ENCODE results near the gene DCAF15.

The DCAF15 gene

DNA sequence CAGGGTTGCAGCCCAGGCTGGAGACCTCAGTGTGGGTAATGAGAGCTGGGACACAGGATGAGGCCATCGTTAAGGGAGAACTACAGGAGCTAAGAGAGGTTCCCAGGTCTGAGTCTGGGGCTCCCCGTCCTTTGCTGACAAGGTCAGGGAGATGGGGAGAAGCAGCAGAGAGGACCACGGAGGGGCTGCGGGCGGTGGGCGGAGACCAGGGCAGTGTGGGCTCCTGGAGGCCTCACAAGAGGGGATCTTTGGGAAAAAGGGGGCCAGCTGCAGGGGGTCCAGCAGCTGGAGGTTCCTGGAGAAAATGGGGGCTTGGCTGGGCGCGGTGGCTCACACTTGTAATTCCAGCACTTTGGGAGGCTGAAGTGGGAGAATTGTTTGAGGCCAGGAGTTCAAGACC is 37.8 kb downstream of the DCAF15 start:
- Mint-ChIP-seq H3K9me3 (no peaks in the 10 kb centered on the region), H3K4me3 (no peak overlapping the region), H3K36me3 (ENCODE audit: insufficient read depth) (peaks cover 34% of the 10 kb centered on the region), H3K27me3 (no peaks in the 10 kb centered on the region), H3K27ac (peak overlapping the region in 1 of 2 donors; percentile 93), H3K4me1 (ENCODE audit: low read depth in 2 of 2) (peaks cover 43 to 48% of the 10 kb centered on the region in 2 donors)
- DNase-seq (no peak), ATAC-seq (replicated peaks) (no peak)

DNA sequence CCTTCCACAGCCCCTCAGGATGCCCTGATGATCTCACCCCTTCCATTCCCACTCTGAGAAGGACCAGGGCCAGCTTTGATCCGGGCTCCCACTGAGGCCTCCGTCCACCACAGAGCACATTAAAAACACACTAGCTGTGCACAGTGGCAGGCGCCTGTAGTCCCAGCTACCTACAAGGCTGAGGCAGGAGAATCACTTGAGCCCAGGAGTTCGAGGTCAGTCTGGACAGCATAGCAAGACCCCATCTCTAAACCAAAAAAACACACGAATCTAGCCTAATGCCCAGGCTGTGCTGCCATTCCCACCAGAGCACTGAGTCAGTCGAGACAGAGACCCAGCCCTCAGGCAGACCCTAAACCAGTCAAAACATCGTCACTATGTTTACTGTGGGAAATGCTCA is 39.7 kb downstream of the DCAF15 start:
- Mint-ChIP-seq H3K27me3 (no peaks in the 10 kb centered on the region), H3K36me3 (ENCODE audit: insufficient read depth) (peaks cover 35% of the 10 kb centered on the region), H3K9me3 (no peaks in the 10 kb centered on the region), H3K4me3 (no peak overlapping the region), H3K4me1 (ENCODE audit: low read depth in 2 of 2) (peaks cover 33 to 35% of the 10 kb centered on the region in 2 donors), H3K27ac (peak overlapping the region; percentile 65 to 84)
- no peak for DNase-seq
- no peak for ATAC-seq (replicated peaks)

DNA sequence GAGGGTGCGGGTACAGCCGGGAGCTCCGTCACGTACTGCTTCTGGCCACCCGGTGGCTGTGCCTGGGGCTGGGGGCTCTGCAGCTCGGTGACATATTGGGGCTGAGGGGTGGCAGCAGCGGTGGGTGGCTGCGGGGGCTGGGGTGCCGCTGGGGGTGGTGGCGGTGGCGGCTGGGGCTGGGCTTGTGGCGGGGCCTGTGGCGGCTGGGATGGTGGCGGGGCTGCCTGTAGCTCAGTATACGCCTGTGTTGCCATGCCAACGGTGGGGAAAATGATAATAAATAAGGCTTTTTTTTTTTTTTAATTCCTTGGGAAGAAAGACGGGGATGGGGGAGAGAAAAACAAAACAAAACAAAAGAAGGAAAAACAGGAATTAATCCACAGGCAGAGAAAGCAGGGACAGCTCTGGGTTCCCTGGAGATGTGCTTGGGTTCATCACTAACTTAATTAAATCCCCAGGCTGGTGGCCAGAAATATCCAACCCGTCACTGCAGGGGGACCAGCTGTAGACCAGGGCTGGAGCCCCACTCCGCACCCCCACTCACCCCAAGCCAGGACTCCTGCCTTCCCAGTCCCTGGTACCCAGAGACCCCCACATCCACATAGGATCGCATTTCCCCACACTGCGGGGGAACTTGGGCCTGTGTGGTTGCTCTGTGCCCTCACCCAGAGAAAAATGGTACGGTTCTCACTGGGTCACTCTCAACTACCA is 41.4 kb downstream of the DCAF15 start:
- peak; percentile 63 for ATAC-seq (replicated peaks)
- Mint-ChIP-seq H3K36me3 (ENCODE audit: insufficient read depth) (peaks cover 31% of the 10 kb centered on the region), H3K27ac (peak overlapping the region; percentile 58 to 65), H3K4me3 (no peak overlapping the region), H3K9me3 (no peaks in the 10 kb centered on the region), H3K4me1 (ENCODE audit: low read depth in 2 of 2) (peaks cover 23 to 25% of the 10 kb centered on the region in 2 donors), H3K27me3 (no peaks in the 10 kb centered on the region)
- DNase-seq = no peak

DNA sequence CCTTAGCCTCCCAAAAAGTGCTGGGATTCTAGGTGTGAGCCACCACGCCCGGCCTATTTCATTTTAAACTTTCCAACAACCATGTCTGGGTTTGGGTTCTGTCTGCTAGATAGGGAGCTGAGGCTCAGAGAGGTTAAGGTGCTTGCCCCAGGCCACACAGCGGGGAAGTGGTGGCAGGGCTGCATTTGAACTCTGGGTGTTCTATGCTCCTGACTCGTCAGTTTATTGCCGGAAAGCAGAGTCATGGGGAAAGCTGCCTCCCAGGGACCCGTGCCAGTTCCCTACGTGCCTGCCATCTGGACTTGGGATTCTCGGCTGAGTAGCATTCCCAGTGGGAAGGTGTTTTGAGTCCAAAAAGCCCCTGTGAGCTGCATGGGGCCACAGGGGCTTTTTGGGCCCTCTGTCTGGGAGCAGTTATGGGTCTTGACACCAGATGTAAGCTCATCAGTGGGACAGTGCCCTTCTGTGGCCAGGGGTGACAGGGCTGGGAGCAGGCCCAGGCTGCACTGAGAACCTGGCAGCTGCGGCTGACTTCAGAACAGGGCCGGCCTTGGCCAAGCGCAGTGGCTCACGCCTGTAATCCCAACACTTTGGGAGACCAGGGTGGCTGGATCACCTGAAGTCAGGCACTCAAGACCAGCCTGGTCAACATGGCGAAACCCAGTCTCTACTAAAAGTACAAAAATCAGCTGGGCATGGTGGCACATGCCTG is 42.9 kb downstream of the DCAF15 start:
- Mint-ChIP-seq H3K4me3 (no peak overlapping the region), H3K9me3 (no peaks in the 10 kb centered on the region), H3K27ac (peak overlapping the region in 1 of 2 donors; percentile 38), H3K36me3 (ENCODE audit: insufficient read depth) (peaks cover 25% of the 10 kb centered on the region), H3K27me3 (no peaks in the 10 kb centered on the region), H3K4me1 (ENCODE audit: low read depth in 2 of 2) (peaks cover 8 to 11% of the 10 kb centered on the region in 2 donors)
- DNase-seq (no peak), ATAC-seq (replicated peaks) (no peak)

DNA sequence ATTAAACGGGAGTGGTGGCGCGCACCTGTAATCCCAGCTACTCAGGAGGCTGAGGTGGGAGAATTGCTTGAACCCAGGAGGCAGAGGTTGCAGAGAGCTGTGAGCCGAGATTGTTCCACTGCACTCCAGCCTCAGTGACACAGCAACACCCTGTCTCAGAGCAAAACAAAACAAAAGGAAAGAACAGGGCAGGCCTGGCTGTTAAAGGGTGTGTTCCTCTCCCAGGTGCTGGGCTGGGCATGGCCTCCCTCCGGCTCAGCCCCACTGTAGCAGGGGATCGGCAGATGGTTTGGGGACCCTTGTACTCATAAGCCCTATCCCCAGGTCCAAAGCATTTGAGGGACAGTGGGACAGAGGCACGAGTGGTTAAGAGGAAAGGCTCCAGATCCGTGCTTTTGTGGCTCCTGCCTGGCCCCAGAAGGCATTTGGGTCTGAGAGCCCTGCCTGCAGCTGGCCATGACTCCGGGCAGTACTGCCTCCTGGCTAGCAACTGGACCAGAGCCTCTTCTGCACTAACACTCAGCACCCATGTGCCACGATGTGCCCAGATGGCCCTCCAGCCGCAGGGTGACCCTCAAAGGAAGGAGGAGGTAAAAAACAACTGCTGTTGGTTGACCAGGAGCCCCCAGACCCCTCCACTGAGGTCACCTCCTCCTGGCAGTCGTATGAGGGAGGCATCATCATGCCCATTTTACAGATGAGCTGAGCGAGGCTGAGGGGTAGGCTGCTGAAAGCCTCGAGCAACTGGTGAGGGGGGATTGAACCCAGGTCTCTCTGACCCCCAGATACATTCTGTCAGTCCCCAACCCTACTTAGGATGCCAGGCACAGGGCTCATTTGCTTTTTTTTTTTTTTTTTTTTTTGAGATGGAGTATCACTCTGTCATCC is 43.8 kb downstream of the DCAF15 start:
- Mint-ChIP-seq H3K9me3 (no peaks in the 10 kb centered on the region), H3K36me3 (ENCODE audit: insufficient read depth) (peaks cover 25% of the 10 kb centered on the region), H3K4me1 (ENCODE audit: low read depth in 2 of 2) (peaks cover 7 to 9% of the 10 kb centered on the region in 2 donors), H3K4me3 (no peak overlapping the region), H3K27ac (no peak overlapping the region), H3K27me3 (no peaks in the 10 kb centered on the region)
- ATAC-seq (replicated peaks) (no peak), DNase-seq (no peak)

DNA sequence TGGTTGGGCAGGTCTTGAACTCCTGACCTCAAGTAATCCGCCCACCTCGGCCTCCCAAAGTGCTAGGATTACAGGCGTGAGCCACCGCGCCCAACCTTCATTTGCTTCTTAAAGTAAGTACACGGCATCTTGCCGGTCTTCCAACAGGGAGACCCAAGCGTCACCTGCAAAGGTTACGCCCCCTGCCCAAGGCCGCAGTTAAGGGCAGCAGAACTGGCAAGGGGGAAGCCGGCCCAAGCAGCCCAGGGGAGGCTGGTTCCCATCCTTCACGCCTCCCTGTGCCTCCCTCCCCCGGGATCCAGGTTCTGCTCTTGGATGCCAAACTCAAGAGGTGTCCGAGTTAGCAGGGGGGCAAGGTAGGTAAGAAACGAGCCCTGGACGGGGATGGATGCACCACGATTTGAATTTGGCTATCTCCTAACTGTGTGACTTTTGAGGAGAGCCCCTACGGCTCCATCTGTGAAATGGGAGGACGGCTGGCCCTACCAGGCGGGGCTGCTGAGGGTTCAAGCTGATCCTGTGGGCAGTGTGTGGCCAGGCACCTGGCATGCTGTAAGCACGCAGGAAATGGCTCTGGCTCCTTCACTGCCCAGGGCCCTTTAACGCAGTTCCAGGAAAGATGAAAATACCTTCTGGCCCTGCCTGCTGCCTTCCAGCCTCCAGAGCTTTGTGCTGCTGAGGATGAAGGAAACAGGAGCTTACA is 44.8 kb downstream of the DCAF15 start:
- no peak for ATAC-seq (replicated peaks)
- H3K4me3 Mint-ChIP-seq = no peak overlapping the region
- no peak for DNase-seq
- H3K9me3 Mint-ChIP-seq = no peaks in the 10 kb centered on the region
- peaks cover 29% of the 10 kb centered on the region for H3K36me3 Mint-ChIP-seq (ENCODE audit: insufficient read depth)
- H3K27me3 Mint-ChIP-seq = no peaks in the 10 kb centered on the region
- peaks cover 8% of the 10 kb centered on the region in 2 donors for H3K4me1 Mint-ChIP-seq (ENCODE audit: low read depth in 2 of 2)
- H3K27ac Mint-ChIP-seq = no peak overlapping the region

DNA sequence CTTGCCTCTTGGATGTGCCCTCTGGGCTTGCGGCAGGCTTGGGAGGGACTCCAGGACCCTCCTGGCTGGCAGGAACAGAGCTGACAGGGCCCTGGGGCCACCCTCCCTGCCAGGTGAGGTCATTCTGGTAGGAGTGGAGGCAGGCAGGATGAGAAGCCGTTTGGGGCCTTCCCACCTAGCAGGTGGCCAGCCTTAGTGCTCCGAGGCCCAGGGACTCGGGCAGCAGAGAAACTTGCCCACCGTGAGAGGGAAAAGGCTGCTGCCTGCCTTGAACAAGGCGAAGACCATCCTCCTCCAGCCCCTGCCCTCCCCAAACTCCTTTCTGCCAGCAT is 45.3 kb downstream of the DCAF15 start:
- peaks cover 10% of the 10 kb centered on the region in 2 donors for H3K4me1 Mint-ChIP-seq (ENCODE audit: low read depth in 2 of 2)
- DNase-seq (no peak), ATAC-seq (replicated peaks) (no peak)
- peaks cover 33% of the 10 kb centered on the region for H3K36me3 Mint-ChIP-seq (ENCODE audit: insufficient read depth)
- no peaks in the 10 kb centered on the region for H3K27me3 Mint-ChIP-seq
- H3K4me3 Mint-ChIP-seq = no peak overlapping the region
- H3K27ac Mint-ChIP-seq = peak overlapping the region in 1 of 2 donors; percentile 77
- no peaks in the 10 kb centered on the region for H3K9me3 Mint-ChIP-seq

DNA sequence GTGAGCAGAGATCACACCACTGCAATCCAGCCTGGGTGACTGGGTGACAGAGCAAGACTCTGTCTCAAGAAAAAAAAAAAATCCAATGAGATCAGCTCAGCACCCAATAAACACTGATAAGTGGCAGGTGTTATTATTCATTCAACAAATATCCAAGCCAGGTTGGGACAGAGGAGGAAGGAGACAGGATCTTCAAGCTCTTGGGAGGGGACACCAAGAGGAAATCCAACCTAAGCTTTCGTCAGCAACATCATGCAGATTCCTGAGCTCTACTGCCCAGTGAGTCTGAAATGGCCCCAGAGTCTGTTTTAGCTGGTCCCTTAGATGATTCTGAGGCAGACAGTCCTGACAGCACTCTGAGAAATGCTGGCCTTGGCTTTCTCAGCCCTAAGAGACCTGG is 46.1 kb downstream of the DCAF15 start:
- peaks cover 28% of the 10 kb centered on the region for H3K36me3 Mint-ChIP-seq (ENCODE audit: insufficient read depth)
- ATAC-seq (replicated peaks) (no peak), DNase-seq (no peak)
- no peaks in the 10 kb centered on the region for H3K27me3 Mint-ChIP-seq
- no peak overlapping the region for H3K4me3 Mint-ChIP-seq
- H3K4me1 Mint-ChIP-seq (ENCODE audit: low read depth in 2 of 2) = peaks cover 19% of the 10 kb centered on the region in 2 donors
- no peaks in the 10 kb centered on the region for H3K9me3 Mint-ChIP-seq
- H3K27ac Mint-ChIP-seq = peak overlapping the region; percentile 77 to 97

DNA sequence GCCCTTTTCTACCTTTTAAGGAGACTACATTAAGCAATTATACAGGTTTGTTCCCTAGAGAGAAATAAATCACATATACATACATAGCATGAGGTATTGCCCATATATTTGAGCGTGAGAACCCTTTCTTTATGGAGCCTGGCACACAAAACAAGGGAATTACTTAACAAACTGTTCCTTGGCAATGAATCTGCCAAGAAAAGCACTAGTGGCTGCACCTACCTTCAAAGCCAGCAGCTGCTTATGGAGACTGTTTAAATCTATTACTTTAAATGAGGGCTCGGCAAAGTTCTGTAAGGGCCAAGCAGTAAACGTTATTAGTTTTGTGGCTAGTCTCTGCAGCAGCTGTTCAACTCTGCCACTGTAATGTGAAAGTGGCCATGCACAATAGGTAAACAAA is 46.8 kb downstream of the DCAF15 start:
- H3K4me1 Mint-ChIP-seq (ENCODE audit: low read depth in 2 of 2) = peaks cover 20 to 22% of the 10 kb centered on the region in 2 donors

DNA sequence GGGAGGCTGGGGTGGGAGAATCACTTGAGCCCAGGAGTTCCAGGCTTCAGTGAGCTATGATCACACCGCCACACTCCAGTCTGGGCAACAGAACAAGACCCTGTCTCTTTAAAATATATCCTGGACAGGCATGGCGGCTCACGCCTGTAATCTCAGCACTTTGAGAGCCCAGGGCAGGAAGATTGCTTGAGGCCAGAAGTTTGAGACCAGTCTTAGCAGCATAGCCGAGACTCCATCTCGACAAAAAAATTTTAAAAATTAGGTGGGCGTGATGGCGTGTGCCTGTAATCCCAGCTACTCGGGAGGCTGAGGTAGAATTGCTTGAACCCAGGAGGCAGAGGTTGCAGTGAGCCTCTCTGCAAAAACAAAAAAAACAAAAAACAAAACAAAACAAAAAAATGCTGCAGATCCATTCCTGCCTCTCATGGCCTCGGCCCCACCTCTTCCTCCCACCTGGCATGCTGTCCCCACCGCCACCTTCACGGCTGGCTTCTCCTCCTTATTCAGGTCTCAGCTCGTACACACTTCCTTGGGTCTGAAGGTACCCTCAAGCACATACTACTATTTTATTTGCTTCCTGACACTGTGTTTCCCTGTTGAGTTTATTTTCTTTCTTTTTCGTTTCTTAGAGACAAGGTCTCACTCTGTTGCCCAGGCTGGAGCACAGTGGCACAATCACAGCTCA is 48.5 kb downstream of the DCAF15 start:
- Mint-ChIP-seq H3K27ac (peak overlapping the region; percentile 94 to 97), H3K36me3 (ENCODE audit: insufficient read depth) (peaks cover 27% of the 10 kb centered on the region), H3K4me3 (peak overlapping the region in 1 of 2 donors; percentile 39), H3K4me1 (ENCODE audit: low read depth in 2 of 2) (peaks cover 30 to 31% of the 10 kb centered on the region in 2 donors), H3K9me3 (no peaks in the 10 kb centered on the region), H3K27me3 (no peaks in the 10 kb centered on the region)
- ATAC-seq (replicated peaks) = no peak
- no peak for DNase-seq

More for the DNA sequence above, 46.8 kb downstream of the DCAF15 start:
- no peaks in the 10 kb centered on the region for H3K9me3 Mint-ChIP-seq
- H3K36me3 Mint-ChIP-seq (ENCODE audit: insufficient read depth) = peaks cover 23% of the 10 kb centered on the region
- H3K4me3 Mint-ChIP-seq = no peak overlapping the region
- no peak for ATAC-seq (replicated peaks)
- peak overlapping the region in 1 of 2 donors; percentile 97 for H3K27ac Mint-ChIP-seq
- no peak for DNase-seq
- no peaks in the 10 kb centered on the region for H3K27me3 Mint-ChIP-seq

DNA sequence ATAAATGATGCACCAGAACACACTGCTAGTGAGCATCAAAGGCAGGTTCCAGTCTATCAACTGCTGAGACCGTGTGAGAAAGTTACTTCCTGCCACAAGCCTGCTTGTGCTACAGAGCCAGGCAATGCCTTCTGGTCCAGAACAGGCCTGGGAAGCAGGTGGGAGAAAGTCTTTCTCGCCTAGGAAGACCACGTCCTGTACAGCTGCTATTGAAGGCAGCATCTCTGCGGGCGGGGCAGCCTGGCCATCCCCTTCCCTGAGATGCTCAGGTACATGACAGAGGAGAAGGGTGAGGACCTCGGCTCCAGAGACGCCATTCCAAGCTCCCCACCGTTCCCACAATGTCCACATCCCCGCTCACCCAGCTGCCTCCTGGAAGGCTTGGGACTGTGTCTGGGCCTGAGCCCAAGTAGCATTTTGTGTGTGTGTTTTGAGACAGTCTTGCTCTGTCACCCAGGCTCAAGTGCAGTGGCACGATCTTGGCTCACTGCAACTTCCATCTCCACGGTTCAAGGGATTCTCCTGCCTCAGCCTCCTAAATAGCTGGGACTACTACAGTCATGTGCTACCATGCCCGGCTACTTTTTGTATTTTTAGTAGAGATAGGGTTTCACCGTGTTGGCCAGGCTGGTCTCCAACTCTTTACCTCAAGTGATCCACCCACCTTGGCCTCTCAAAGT is 50.4 kb downstream of the DCAF15 start:
- ATAC-seq (replicated peaks) (peak; percentile 6), DNase-seq (peak in 2 of 3 experiments; percentile 28 to 42)
- Mint-ChIP-seq H3K27ac (peak overlapping the region; percentile 94 to 97), H3K36me3 (ENCODE audit: insufficient read depth) (peaks cover 34% of the 10 kb centered on the region), H3K4me3 (peak overlapping the region; percentile 69 to 79), H3K27me3 (no peaks in the 10 kb centered on the region), H3K9me3 (no peaks in the 10 kb centered on the region), H3K4me1 (ENCODE audit: low read depth in 2 of 2) (peaks cover 33 to 38% of the 10 kb centered on the region in 2 donors)
